Astrocyte of the spinal cord (primary cell): ENCODE data around the gene SYT6.

Source experiments
- DNase-seq: peaks from one replicate; pipeline ENCODE4 v3.0.0; 2011; ENCODE audit warnings: low read depth, low spot score
- H3K4me3 ChIP-seq: 2 replicates; pipeline ENCODE4 v1.5.1; 2011; ENCODE audit warnings: low read depth, mild to moderate bottlenecking, low read length, moderate library complexity
- in situ Hi-C: cut with HindIII; loops from 2 replicates; pipeline ENCODE4 v1.10.0; 2017; ENCODE audit warnings: low sequenced_read_pairs
- TF ChIP-seq, protein P1 (sequence below): IDR thresholded peaks from 2 replicates; pipeline ENCODE4 v1.5.1; 2012; ENCODE audit warnings: low read depth, mild to moderate bottlenecking, low read length, inconsistent platforms

Gene SYT6

GRCh38 chr1:114109981-114110380, 43.7 kb downstream of the SYT6 start:
- in situ Hi-C loops: no loop called here
- no peak for DNase-seq
- H3K4me3 ChIP-seq: no peak overlapping the region
- TF ChIP-seq, protein P1, sequence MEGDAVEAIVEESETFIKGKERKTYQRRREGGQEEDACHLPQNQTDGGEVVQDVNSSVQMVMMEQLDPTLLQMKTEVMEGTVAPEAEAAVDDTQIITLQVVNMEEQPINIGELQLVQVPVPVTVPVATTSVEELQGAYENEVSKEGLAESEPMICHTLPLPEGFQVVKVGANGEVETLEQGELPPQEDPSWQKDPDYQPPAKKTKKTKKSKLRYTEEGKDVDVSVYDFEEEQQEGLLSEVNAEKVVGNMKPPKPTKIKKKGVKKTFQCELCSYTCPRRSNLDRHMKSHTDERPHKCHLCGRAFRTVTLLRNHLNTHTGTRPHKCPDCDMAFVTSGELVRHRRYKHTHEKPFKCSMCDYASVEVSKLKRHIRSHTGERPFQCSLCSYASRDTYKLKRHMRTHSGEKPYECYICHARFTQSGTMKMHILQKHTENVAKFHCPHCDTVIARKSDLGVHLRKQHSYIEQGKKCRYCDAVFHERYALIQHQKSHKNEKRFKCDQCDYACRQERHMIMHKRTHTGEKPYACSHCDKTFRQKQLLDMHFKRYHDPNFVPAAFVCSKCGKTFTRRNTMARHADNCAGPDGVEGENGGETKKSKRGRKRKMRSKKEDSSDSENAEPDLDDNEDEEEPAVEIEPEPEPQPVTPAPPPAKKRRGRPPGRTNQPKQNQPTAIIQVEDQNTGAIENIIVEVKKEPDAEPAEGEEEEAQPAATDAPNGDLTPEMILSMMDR: no peak

- DNase-seq: peak; percentile 73
- TF ChIP-seq, protein P1: no peak
- H3K4me3 ChIP-seq: no peak overlapping the region
- in situ Hi-C loops: no loop called here
Observed at GRCh38 chr1:114108751-114109255, 44.9 kb downstream of the SYT6 start.

- in situ Hi-C loops: no loop called here
- no peak for DNase-seq
- TF ChIP-seq, protein P1: no peak
- no peak overlapping the region for H3K4me3 ChIP-seq
Observed at GRCh38 chr1:114107474-114108435, 45.9 kb downstream of the SYT6 start.

- no peak overlapping the region for H3K4me3 ChIP-seq
- in situ Hi-C loops: no loop called here
- no peak for DNase-seq
- TF ChIP-seq, protein P1: no peak
Observed at GRCh38 chr1:114105421-114105979, 48.2 kb downstream of the SYT6 start.

- TF ChIP-seq, protein P1: no peak
- in situ Hi-C loops: no loop called here
- DNase-seq: no peak
- no peak overlapping the region for H3K4me3 ChIP-seq
Observed at GRCh38 chr1:114104949-114105348, 48.7 kb downstream of the SYT6 start.

DNA sequence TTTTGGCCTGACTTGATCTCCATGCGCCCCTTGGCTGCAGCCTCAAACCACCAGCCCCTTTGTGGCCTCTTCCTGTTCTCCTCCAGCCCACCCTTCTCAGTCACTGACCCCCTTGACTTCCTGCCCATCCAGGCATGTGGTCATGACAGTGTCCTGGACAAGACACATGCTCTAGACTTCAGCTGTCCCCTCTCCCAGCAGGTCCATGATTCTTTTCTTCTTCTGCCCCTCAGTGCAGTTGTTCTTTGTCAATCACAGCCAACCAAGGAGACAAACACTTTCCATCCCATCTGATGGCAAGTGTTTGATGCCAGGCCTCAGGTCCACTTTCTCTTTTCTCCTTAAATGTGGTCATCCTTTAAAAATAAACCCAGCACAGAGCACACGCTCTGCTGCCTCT, 49.7 kb downstream of the SYT6 start:
- H3K4me3 ChIP-seq: no peak overlapping the region
- TF ChIP-seq, protein P1: no peak
- DNase-seq: no peak
- in situ Hi-C loops: no loop called here
